Uterus (tissue), 4 donors: ENCODE data around the gene TNRC6C. TPM values are rescaled to one million over a fixed set of nuclear protein-coding genes. Genes with fewer than 3 reads are reported as not detected.
A peak's percentile ranks its signal among the peaks of the same experiment; 100 is the strongest.

Experiments used
- DNase-seq, 2 donors: peaks; one replicate each; pipeline ENCODE4 v3.0.0-alpha.2; 2019 to 2020
- H3K27ac ChIP-seq, 2 donors: fragments of 200-600 bp; sonication (generic); 1 replicate in 1 of 2; 2 replicates in 1 of 2; pipeline ENCODE4 v1.5.1; 2016 to 2018
- H3K27me3 ChIP-seq, 2 donors: fragments of 200-600 bp; sonication (generic); one replicate each; pipeline ENCODE4 v1.5.1; 2018 to 2019; ENCODE audit warnings: control low read depth in 1 of 2
- H3K36me3 ChIP-seq, 2 donors: fragments of 200-600 bp; sonication (generic); one replicate each; pipeline ENCODE4 v1.5.1; 2019; ENCODE audit warnings: control low read depth in 1 of 2
- H3K4me1 ChIP-seq, 2 donors: fragments of 200-600 bp; sonication (generic); one replicate each; pipeline ENCODE4 v1.5.1; 2018 to 2019; ENCODE audit warnings: control low read depth in 1 of 2
- H3K4me3 ChIP-seq, 2 donors: fragments of 200-600 bp; sonication (generic); 1 replicate in 1 of 2; 2 replicates in 1 of 2; pipeline ENCODE4 v1.5.1; 2018 to 2019; ENCODE audit warnings: mild to moderate bottlenecking in 1 of 2
- H3K9me3 ChIP-seq, 2 donors: fragments of 200-600 bp; sonication (generic); one replicate each; pipeline ENCODE4 v1.5.1; 2019; ENCODE audit warnings: control low read depth in 1 of 2
- POLR2A ChIP-seq, 2 donors: fragments of 450-650 bp; IDR thresholded peaks; one replicate each; pipeline ENCODE4 v1.6.1; 2016; ENCODE audit warnings: antibody characterized with exemption in 2 of 2, mild to moderate bottlenecking in 1 of 2, moderate library complexity in 1 of 2
- intact Hi-C: fragments of 100-400 bp; cut with DNase I; formaldehyde crosslinking; loops from one replicate; pipeline ENCODE4 v1.15.1; 2023; ENCODE audit warnings: low total_unique reads
- total RNA-seq, 4 donors: library from RNA; depleted of rRNA in 3 of 4; stranded (reverse); fragments of >200 nt in 3 of 4; gene quantifications; one replicate each; pipeline versions ENCODE4 v1.1.0 to v1.2.4, GENCODE V29; 2014 to 2023
- TF ChIP-seq, protein P1 (sequence below), 4 experiments: fragments of 200-600 bp in 2 of 4; fragments of 450-650 bp in 2 of 4; sonication (generic) in 2 of 4; IDR thresholded peaks; one replicate each; pipeline ENCODE4 v1.5.1; 2016 to 2019; ENCODE audit warnings: antibody characterized with exemption in 4 of 4, mild to moderate bottlenecking in 2 of 4, moderate library complexity in 1 of 4
- donor health status: DM: yes; HTN: yes; CAD: no.

Gene TNRC6C
- total RNA-seq, 4 donors from 2014 or later, result 4.6 to 68.0 (median 11.8) TPM

DNA sequence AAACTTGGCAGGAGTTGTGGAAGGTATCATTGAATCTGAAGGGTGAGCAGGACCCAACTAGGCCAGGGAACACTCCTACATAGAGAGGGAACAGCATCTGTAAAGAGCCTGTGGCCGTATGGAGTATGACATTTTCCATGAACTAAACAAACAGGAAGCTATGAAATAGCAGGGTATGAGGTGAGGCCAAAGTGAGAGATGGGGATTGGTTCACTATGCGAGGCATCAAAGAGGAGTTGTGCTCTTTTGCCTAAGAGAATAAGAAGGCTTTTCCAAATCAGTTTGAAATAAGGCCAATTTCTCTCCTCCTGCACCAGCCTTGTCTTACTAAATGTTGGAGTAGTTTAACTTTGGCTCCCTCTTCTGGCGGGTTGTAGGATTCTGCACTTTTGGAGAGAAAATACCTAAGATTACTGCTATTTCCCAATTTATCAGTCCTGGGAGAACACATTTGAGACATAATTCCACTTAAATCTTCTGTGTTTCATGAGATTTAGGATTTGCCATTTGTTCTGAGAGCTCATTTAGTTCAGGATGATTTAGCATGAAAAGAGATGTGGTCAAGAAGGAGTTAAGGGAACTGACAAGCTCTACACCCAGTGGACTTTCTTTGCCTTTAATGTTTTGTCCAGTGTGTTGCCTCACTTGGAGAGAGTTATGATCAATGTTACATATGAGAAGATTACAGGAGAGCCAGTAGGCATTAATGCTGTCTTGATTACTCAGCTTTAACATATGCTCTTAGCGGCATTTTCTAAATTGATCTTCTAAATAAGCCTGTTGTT is 55.4 kb downstream of the TNRC6C start:
- Histone ChIP-seq H3K9me3 (no peaks in the 10 kb centered on the region), H3K36me3 (no peaks in the 10 kb centered on the region), H3K27me3 (no peaks in the 10 kb centered on the region), H3K4me3 (no peak overlapping the region), H3K27ac (no peak overlapping the region), H3K4me1 (no peaks in the 10 kb centered on the region)
- intact Hi-C loops, result loop anchor here (5.0 kb wide), 1 partner anchor 472 kb away; no protein-coding TSS in a partner anchor
- no peak for TF ChIP-seq POLR2A (IDR thresholded peaks at IDR 0.05)
- TF ChIP-seq, protein P1, sequence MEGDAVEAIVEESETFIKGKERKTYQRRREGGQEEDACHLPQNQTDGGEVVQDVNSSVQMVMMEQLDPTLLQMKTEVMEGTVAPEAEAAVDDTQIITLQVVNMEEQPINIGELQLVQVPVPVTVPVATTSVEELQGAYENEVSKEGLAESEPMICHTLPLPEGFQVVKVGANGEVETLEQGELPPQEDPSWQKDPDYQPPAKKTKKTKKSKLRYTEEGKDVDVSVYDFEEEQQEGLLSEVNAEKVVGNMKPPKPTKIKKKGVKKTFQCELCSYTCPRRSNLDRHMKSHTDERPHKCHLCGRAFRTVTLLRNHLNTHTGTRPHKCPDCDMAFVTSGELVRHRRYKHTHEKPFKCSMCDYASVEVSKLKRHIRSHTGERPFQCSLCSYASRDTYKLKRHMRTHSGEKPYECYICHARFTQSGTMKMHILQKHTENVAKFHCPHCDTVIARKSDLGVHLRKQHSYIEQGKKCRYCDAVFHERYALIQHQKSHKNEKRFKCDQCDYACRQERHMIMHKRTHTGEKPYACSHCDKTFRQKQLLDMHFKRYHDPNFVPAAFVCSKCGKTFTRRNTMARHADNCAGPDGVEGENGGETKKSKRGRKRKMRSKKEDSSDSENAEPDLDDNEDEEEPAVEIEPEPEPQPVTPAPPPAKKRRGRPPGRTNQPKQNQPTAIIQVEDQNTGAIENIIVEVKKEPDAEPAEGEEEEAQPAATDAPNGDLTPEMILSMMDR (IDR thresholded peaks at IDR 0.05), result peak; percentile 67 to 85 (median 78)
- DNase-seq, result peak; percentile 50 to 72

DNA sequence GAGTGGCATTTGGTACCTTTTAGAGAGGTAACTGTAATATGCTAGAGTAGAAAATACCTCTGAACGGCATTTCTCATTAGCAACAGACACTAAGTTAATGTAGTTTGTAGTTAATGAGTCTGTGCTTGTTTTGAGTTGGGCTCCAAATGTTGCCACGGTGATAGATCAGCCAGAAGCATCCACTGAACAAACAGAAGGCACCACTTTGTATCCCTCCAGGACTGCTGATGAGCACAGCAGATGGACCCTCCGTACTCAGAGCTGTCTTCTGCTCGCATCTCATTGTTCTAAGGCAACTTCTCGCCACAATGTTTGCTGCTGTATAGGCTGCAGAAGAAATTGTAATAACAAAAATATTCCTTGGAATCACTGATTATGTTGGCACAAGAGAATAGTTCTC is 56.1 kb downstream of the TNRC6C start:
- Histone ChIP-seq H3K9me3 (no peaks in the 10 kb centered on the region), H3K27ac (no peak overlapping the region), H3K27me3 (no peaks in the 10 kb centered on the region), H3K4me1 (no peaks in the 10 kb centered on the region), H3K36me3 (no peaks in the 10 kb centered on the region), H3K4me3 (no peak overlapping the region)
- TF ChIP-seq, protein P1 (IDR thresholded peaks at IDR 0.05), result no peak
- no peak for TF ChIP-seq POLR2A (IDR thresholded peaks at IDR 0.05)
- intact Hi-C loops, result loop anchor here (5.0 kb wide), 1 partner anchor 472 kb away; no protein-coding TSS in a partner anchor
- DNase-seq, result no peak

DNA sequence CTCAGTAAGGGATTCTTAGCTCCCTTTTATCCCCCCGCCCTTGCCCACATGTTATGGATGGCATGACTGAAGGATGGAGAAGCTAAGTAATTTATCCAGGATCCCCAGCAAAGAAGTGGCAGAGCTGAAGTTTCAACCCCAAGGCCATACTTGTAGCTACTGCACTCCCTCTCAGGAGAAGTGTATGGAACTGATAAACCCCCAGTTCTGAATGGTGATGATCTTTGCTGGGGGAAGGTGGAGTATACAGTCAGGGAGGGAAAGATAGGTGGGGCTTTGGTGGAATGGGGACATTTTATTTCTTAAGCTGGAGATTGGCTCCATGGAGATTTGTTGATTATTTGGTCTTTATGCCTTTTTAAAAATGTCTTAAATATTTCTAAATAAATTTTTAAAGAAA is 58.3 kb downstream of the TNRC6C start:
- H3K4me3 ChIP-seq, result no peak overlapping the region
- no peak overlapping the region for H3K27ac ChIP-seq
- H3K36me3 ChIP-seq, result no peaks in the 10 kb centered on the region
- no peaks in the 10 kb centered on the region for H3K4me1 ChIP-seq
- H3K27me3 ChIP-seq, result no peaks in the 10 kb centered on the region
- DNase-seq, result no peak
- intact Hi-C loops, result no loop called here
- no peak for TF ChIP-seq POLR2A (IDR thresholded peaks at IDR 0.05)
- TF ChIP-seq, protein P1 (IDR thresholded peaks at IDR 0.05), result no peak
- no peaks in the 10 kb centered on the region for H3K9me3 ChIP-seq

DNA sequence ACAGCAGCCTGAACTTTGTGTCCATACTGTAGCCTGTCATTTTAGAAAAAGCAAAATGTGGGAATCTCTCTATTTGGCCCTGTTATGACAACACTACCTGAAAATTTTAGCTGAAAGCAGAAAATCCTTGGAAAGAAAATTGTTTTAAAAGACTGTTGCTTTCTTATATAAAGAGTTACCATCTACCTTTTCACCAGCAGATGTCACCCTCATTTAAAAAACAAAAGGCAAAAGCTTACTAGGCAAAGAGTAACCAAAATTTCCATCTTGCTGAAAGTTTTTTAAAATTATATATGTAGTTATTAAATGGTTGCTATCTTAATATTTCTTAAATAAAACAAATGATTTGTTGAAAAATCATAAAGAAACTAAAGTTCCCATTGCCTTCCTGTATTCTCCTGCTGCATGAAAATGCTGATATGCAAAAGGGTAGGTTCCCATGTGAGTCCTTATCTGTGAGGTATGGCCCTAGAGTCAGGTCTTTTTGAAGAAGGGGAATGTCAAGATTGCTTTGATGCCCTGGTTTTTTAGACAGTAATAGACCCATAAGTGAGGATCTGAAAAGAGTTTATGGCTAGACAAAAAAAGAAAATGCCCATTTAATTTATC is 61.0 kb downstream of the TNRC6C start:
- H3K27me3 ChIP-seq, result no peaks in the 10 kb centered on the region
- no peaks in the 10 kb centered on the region for H3K4me1 ChIP-seq
- no peaks in the 10 kb centered on the region for H3K36me3 ChIP-seq
- H3K27ac ChIP-seq, result no peak overlapping the region
- H3K9me3 ChIP-seq, result no peaks in the 10 kb centered on the region
- TF ChIP-seq, protein P1 (IDR thresholded peaks at IDR 0.05), result peak; percentile 48 to 63 (median 58)
- no peak for TF ChIP-seq POLR2A (IDR thresholded peaks at IDR 0.05)
- H3K4me3 ChIP-seq, result no peak overlapping the region
- intact Hi-C loops, result no loop called here
- no peak for DNase-seq
